Spleen (tissue), 11 donors: ENCODE results near the gene OBSCN. TPM values are rescaled to one million over a fixed set of nuclear protein-coding genes. Genes with fewer than 3 reads are reported as not detected.

Source experiments
- DNase-seq: peaks from one replicate; pipeline ENCODE4 v3.0.0-alpha.2; 2020
- H3K27ac ChIP-seq, 8 donors: fragments of 200-600 bp; sonication (generic) in 7 of 8; 1 replicate in 4 of 8; 2 replicates in 4 of 8; pipeline versions ENCODE4 v1.5.0 to v1.8.0; 2016 to 2021; ENCODE audit warnings: inconsistent platforms in 4 of 8, mild to moderate bottlenecking in 4 of 8, moderate library complexity in 1 of 8
- H3K27me3 ChIP-seq, 7 donors: fragments of 200-600 bp; sonication (generic) in 6 of 7; replicated peaks in 1 of 7; 1 replicate in 4 of 7; 2 replicates in 3 of 7; pipeline versions ENCODE4 v1.5.0 to v1.8.0; 2016 to 2021; ENCODE audit warnings: inconsistent platforms in 3 of 7, mild to moderate bottlenecking in 1 of 7
- H3K36me3 ChIP-seq, 6 donors: fragments of 200-600 bp; sonication (generic) in 5 of 6; 1 replicate in 4 of 6; 2 replicates in 2 of 6; pipeline versions ENCODE4 v1.5.0 to v1.8.0; 2016 to 2021; ENCODE audit warnings: inconsistent platforms in 2 of 6
- H3K4me1 ChIP-seq, 6 donors: fragments of 200-600 bp; sonication (generic) in 5 of 6; 1 replicate in 3 of 6; 2 replicates in 3 of 6; pipeline versions ENCODE4 v1.5.0 to v1.8.0; 2016 to 2021; ENCODE audit warnings: inconsistent platforms in 3 of 6
- H3K4me3 ChIP-seq, 8 donors: fragments of 200-600 bp; sonication (generic) in 7 of 8; 1 replicate in 4 of 8; 2 replicates in 4 of 8; pipeline versions ENCODE4 v1.5.0 to v1.8.0; 2016 to 2021; ENCODE audit warnings: inconsistent platforms in 4 of 8, mild to moderate bottlenecking in 4 of 8, moderate library complexity in 2 of 8
- H3K9me3 ChIP-seq, 8 donors: fragments of 200-600 bp; sonication (generic) in 7 of 8; 1 replicate in 4 of 8; 2 replicates in 4 of 8; pipeline versions ENCODE4 v1.5.0 to v1.8.0; 2016 to 2021; ENCODE audit warnings: inconsistent platforms in 4 of 8
- CTCF ChIP-seq, 11 experiments: fragments of 200-600 bp in 7 of 11; fragments of 450-650 bp in 4 of 11; sonication (generic) in 4 of 11; IDR thresholded peaks in 8 of 11; conservative IDR thresholded peaks in 3 of 11; 1 replicate in 7 of 11; 2 replicates in 4 of 11; pipeline versions ENCODE4 v1.4.0 to v1.8.0; 2016 to 2021; ENCODE audit warnings: antibody characterized with exemption in 11 of 11, inconsistent platforms in 4 of 11, mild to moderate bottlenecking in 1 of 11
- POLR2A ChIP-seq, 3 donors: fragments of 450-650 bp; IDR thresholded peaks; one replicate each; pipeline ENCODE4 v1.5.1; 2017; ENCODE audit warnings: antibody characterized with exemption in 3 of 3, mild to moderate bottlenecking in 1 of 3
- POLR2AphosphoS5 ChIP-seq, 3 donors: sonication (generic); formaldehyde crosslinking; IDR thresholded peaks; one replicate each; pipeline ENCODE4 v1.5.1; 2017; ENCODE audit warnings: antibody characterized with exemption in 3 of 3
- WGBS, 5 donors: extraction: QIAGEN DNeasy Blood & Tissue Kit in 3 of 5; methylation state at CpG; one replicate each; pipeline versions ENCODE4 v1.1.5 to v1.1.7; 2013 to 2018; 5-methylcytosine and 5-hydroxymethylcytosine counted together
- intact Hi-C: fragments of 100-400 bp; cut with DNase I; formaldehyde crosslinking; loops from one replicate; pipeline ENCODE4 v1.15.0; 2023; ENCODE audit warnings: low total_unique reads
- polyA plus RNA-seq, 3 donors: library from polyadenylated mRNA; stranded (reverse); fragments of 200-250 nt; gene quantifications; one replicate each; pipeline ENCODE4 v1.2.1, GENCODE V29; 2013
- total RNA-seq, 7 donors: library from RNA; depleted of rRNA in 3 of 7; stranded (reverse); fragments of >200 nt in 3 of 7; fragmentation: NEBNext Ultra II Directional in 4 of 7; extraction: Animal tissue kit (Norgen Biotek cat#: 25700) in 4 of 7; gene quantifications; one replicate each; pipeline versions ENCODE4 v1.1.0 to v1.2.1, GENCODE V29; 2016 to 2021
- donor health status: healthy with polysubstance abuse.
- donor health status: DM: no; HTN: no; CAD: no; lungs with moderate emphysema.
- donor health status: DM: no; HTN: no; CAD: no.
- donor health status: Bipolar disorder and iron deficiency.
- donor health status: healthy.
- donor health status: DM: no; HTN: no; CAD: no.
- donor health status: DM: yes; HTN: yes; CAD: no.

OBSCN gene
- total and polyA plus RNA-seq, 10 donors = 12.6 to 71.7 (median 41.9) TPM

GRCh38 chr1:228416217-228416933, 208.5 kb downstream of the OBSCN start, which contains the start of gene TRIM17:
TRIM17 (minus strand) TSS chr1:228416861; CDS start chr1:228415072, 1,789 bp downstream.
- Histone ChIP-seq H3K27me3 (peaks cover 0 to 46% (median 17%) of the 10 kb centered on the region in 7 donors), H3K4me1 (peaks cover 0 to 32% (median 18%) of the 10 kb centered on the region in 6 donors), H3K36me3 (peaks cover 0 to 12% (median 0%) of the 10 kb centered on the region in 6 donors), H3K4me3 (peak within 1 kb of the TSS; percentile 0 to 70 (median 38)), H3K27ac (peak within 1 kb of the TSS in 5 of 8 donors; percentile 31 to 64 (median 54)), H3K9me3 (no peaks in the 10 kb centered on the region)
- peak; percentile 82 for DNase-seq
- peak in 8 of 11 experiments; percentile 17 to 60 (median 42) for TF ChIP-seq CTCF (IDR thresholded peaks at IDR 0.05 in 8 of 11, conservative IDR thresholded peaks at IDR 0.05 in 3 of 11)
- no peak for TF ChIP-seq POLR2A (IDR thresholded peaks at IDR 0.05)
- TF ChIP-seq POLR2AphosphoS5 (IDR thresholded peaks at IDR 0.05) = peak in 1 of 3 donors; percentile 72
- intact Hi-C loops = no loop called here
- WGBS, 5 donors = 1 to 2% (median 1%) methylated on average over 24 to 59 of the region's 59 CpGs

GRCh38 chr1:228417061-228417460, 209.2 kb downstream of the OBSCN start:
- DNase-seq = peak; percentile 71
- peaks cover 0 to 46% (median 17%) of the 10 kb centered on the region in 7 donors for H3K27me3 ChIP-seq
- H3K4me3 ChIP-seq = peak overlapping the region in 4 of 8 donors; percentile 3 to 70 (median 46)
- WGBS, 5 donors = 22 to 38% (median 30%) methylated on average over 12 of the region's 12 CpGs
- intact Hi-C loops = no loop called here
- H3K9me3 ChIP-seq = no peaks in the 10 kb centered on the region
- peaks cover 0 to 32% (median 18%) of the 10 kb centered on the region in 6 donors for H3K4me1 ChIP-seq
- peaks cover 0 to 8% (median 0%) of the 10 kb centered on the region in 6 donors for H3K36me3 ChIP-seq
- peak overlapping the region in 2 of 8 donors; percentile 31 to 63 for H3K27ac ChIP-seq
- TF ChIP-seq CTCF (IDR thresholded peaks at IDR 0.05 in 8 of 11, conservative IDR thresholded peaks at IDR 0.05 in 3 of 11) = no peak
- TF ChIP-seq POLR2AphosphoS5 (IDR thresholded peaks at IDR 0.05) = no peak
- no peak for TF ChIP-seq POLR2A (IDR thresholded peaks at IDR 0.05)

- no peaks in the 10 kb centered on the region for H3K9me3 ChIP-seq
- whole genome bisulfite sequencing, 5 donors = 81 to 90% (median 84%) methylated on average over 7 of the region's 7 CpGs
- peaks cover 0 to 6% (median 0%) of the 10 kb centered on the region in 6 donors for H3K36me3 ChIP-seq
- H3K27me3 ChIP-seq = peaks cover 0 to 46% (median 17%) of the 10 kb centered on the region in 7 donors
- peak overlapping the region in 1 of 8 donors; percentile 63 for H3K27ac ChIP-seq
- peak overlapping the region in 1 of 8 donors; percentile 3 for H3K4me3 ChIP-seq
- peaks cover 0 to 32% (median 18%) of the 10 kb centered on the region in 6 donors for H3K4me1 ChIP-seq
- TF ChIP-seq CTCF (IDR thresholded peaks at IDR 0.05 in 8 of 11, conservative IDR thresholded peaks at IDR 0.05 in 3 of 11) (no peak), POLR2A (IDR thresholded peaks at IDR 0.05) (no peak), POLR2AphosphoS5 (IDR thresholded peaks at IDR 0.05) (no peak)
- DNase-seq = peak; percentile 34
- intact Hi-C loops = no loop called here
These were observed 209.8 kb downstream of the OBSCN start for GRCh38 chr1:228417483-228418203.
